HepG2 (cell line): ENCODE data around the gene CBLC. TPM values are rescaled to one million over a fixed set of nuclear protein-coding genes. Genes with fewer than 3 reads are reported as not detected.

Experiments used
- ARID3A ChIP-seq: IDR thresholded peaks from 2 replicates; pipeline ENCODE4 v1.6.1; 2012; ENCODE audit warnings: low read depth, low read length, improper control_type of control experiment
- GATAD2A ChIP-seq: IDR thresholded peaks from 2 replicates; pipeline ENCODE4 v1.6.1; 2016
- NR0B2 ChIP-seq: sonication (generic); formaldehyde crosslinking; IDR thresholded peaks from 2 replicates; pipeline ENCODE4 v1.4.0; 2020; ENCODE audit warnings: mild to moderate bottlenecking, missing genetic modification reagents
- PHF8 ChIP-seq: sonication (generic); formaldehyde crosslinking; IDR thresholded peaks from 2 replicates; pipeline ENCODE4 v1.5.0; 2020; ENCODE audit warnings: missing genetic modification reagents
- SKI ChIP-seq: fragments of 450-650 bp; IDR thresholded peaks from one replicate; pipeline ENCODE4 v1.6.1; 2018; ENCODE audit warnings: mild to moderate bottlenecking; ENCODE audit not compliant: partially characterized antibody
- TEAD3 ChIP-seq: optimal IDR thresholded peaks from 2 replicates; pipeline ENCODE3; 2016; ENCODE audit warnings: borderline replicate concordance
- ZMAT5 ChIP-seq: sonication (generic); formaldehyde crosslinking; IDR thresholded peaks from 2 replicates; pipeline ENCODE4 v1.5.0; 2020; ENCODE audit warnings: mild to moderate bottlenecking, low read depth, missing genetic modification reagents, borderline replicate concordance
- ZMYM3 ChIP-seq: sonication (generic); formaldehyde crosslinking; IDR thresholded peaks from 2 replicates; pipeline ENCODE4 v1.5.1; 2020; ENCODE audit warnings: mild to moderate bottlenecking, missing genetic modification reagents
- ZMYM4 ChIP-seq: sonication (generic); formaldehyde crosslinking; IDR thresholded peaks from 2 replicates; pipeline ENCODE4 v1.8.1; 2023; ENCODE audit warnings: mild to moderate bottlenecking, missing genetic modification reagents
- ZNF281 ChIP-seq: sonication (generic); formaldehyde crosslinking; IDR thresholded peaks from 2 replicates; pipeline ENCODE4 v1.4.0; 2020; ENCODE audit warnings: missing genetic modification reagents, borderline replicate concordance
- ZNF331 ChIP-seq: sonication (generic); formaldehyde crosslinking; IDR thresholded peaks from 2 replicates; pipeline ENCODE4 v1.4.0; 2020; ENCODE audit warnings: missing genetic modification reagents
- ZNF451 ChIP-seq: sonication (generic); formaldehyde crosslinking; IDR thresholded peaks from 2 replicates; pipeline ENCODE4 v1.5.0; 2020; ENCODE audit warnings: mild to moderate bottlenecking, missing genetic modification reagents
- ZNF484 ChIP-seq: sonication (generic); formaldehyde crosslinking; IDR thresholded peaks from 2 replicates; pipeline ENCODE4 v1.5.1; 2020; ENCODE audit warnings: mild to moderate bottlenecking, low read depth, missing genetic modification reagents, borderline replicate concordance
- ZNF503 ChIP-seq: sonication (generic); formaldehyde crosslinking; IDR thresholded peaks from 2 replicates; pipeline ENCODE4 v1.4.0; 2020; ENCODE audit warnings: missing genetic modification reagents
- ZNF543 ChIP-seq: sonication (generic); formaldehyde crosslinking; IDR thresholded peaks from 2 replicates; pipeline ENCODE4 v1.4.0; 2020; ENCODE audit warnings: mild to moderate bottlenecking, missing genetic modification reagents
- ZNF589 ChIP-seq: sonication (generic); formaldehyde crosslinking; conservative IDR thresholded peaks from 2 replicates; pipeline ENCODE4 v1.8.0; 2022; ENCODE audit warnings: mild to moderate bottlenecking, moderate library complexity, missing genetic modification reagents
- ZNF770 ChIP-seq: sonication (generic); formaldehyde crosslinking; IDR thresholded peaks from 2 replicates; pipeline ENCODE4 v1.5.0; 2020; ENCODE audit warnings: mild to moderate bottlenecking, missing genetic modification reagents
- polyA plus RNA-seq, 8 experiments: library from polyadenylated mRNA; depleted of rRNA in 3 of 8; stranded (reverse) in 7 of 8; unstranded in 1 of 8; fragments of >200 nt; fragmentation: Illumina TruSeq in 4 of 8; extraction: Trizol in 4 of 8; gene quantifications; 2 replicates each; pipeline versions ENCODE4 v1.2.1 to v1.2.3, GENCODE V29; 2011 to 2016; ENCODE audit warnings: low read depth in 4 of 8, missing spikeins in 1 of 8, mixed read lengths in 1 of 8; ENCODE audit not compliant: insufficient read depth in 1 of 8
- total RNA-seq, 5 experiments: library from RNA; depleted of rRNA; stranded (reverse); fragments of >200 nt; fragmentation: Illumina TruSeq; extraction: Trizol; gene quantifications; 2 replicates each; pipeline ENCODE4 v1.2.3, GENCODE V29; 2016; ENCODE audit warnings: low read depth in 1 of 5

The CBLC gene
- total and polyA plus RNA-seq, 2 of the 13 experiments (the other 11 are each of a cell fraction or from before 2014, with no cell fraction given) = 1.8 to 2.6 TPM

GRCh38 chr19:44796701-44797115, 19.0 kb downstream of the CBLC start (continued):
- TF ChIP-seq PHF8 (CRISPR knock-in tag) (peak; percentile 47), ZMYM4 (peak; percentile 58; the same call in 1 of the 2 replicates), ZMAT5 (CRISPR knock-in tag) (no peak), ZMYM3 (CRISPR knock-in tag) (peak; percentile 90), NR0B2 (CRISPR knock-in tag) (no peak), ARID3A (no peak), ZNF770 (peak; percentile 67; the same call in 1 of the 2 replicates), ZNF589 (CRISPR knock-in tag) (no peak), TEAD3 (CRISPR knock-in tag) (peak; percentile 66), ZNF484 (CRISPR knock-in tag) (no peak), ZNF503 (peak; percentile 75; the same call in 1 of the 2 replicates), GATAD2A (CRISPR knock-in tag) (peak; percentile 88), ZNF543 (CRISPR knock-in tag) (no peak), ZNF451 (CRISPR knock-in tag) (peak; percentile 58; the same call in 1 of the 2 replicates), ZNF331 (CRISPR knock-in tag) (peak; percentile 45; the same call in 1 of the 2 replicates), SKI (peak; percentile 58), ZNF281 (CRISPR knock-in tag) (peak; percentile 95)
